Left cardiac atrium (tissue), 4 donors: ENCODE data around the gene USP32. TPM values are rescaled to one million over a fixed set of nuclear protein-coding genes. Genes with fewer than 3 reads are reported as not detected.
"Not testable (repeated sequence)": the region's sequence is repeated elsewhere in the genome, so short reads cannot be mapped to it uniquely, and the experiment has no call there.

Experiments used
- ATAC-seq, 2 donors: fragments of 200-7000 bp; cut with Tn5 transposase; one replicate each; pipeline ENCODE4 v1.9.1; 2020; ENCODE audit warnings: mild to moderate bottlenecking in 2 of 2, moderate library complexity in 2 of 2
- DNase-seq: peaks from one replicate; pipeline ENCODE4 v3.0.0-alpha.2; 2020
- intact Hi-C, 2 donors: fragments of 100-400 bp; cut with DNase I; formaldehyde crosslinking; loops; one replicate each; pipeline versions ENCODE4 v1.14.1 to v1.15.1; 2022 to 2023
- total RNA-seq, 2 donors: library from RNA; stranded (reverse); fragmentation: NEBNext Ultra II Directional; extraction: Animal tissue kit (Norgen Biotek cat#: 25700); gene quantifications; one replicate each; pipeline ENCODE4 v1.2.1, GENCODE V29; 2021
- donor health status: DM: no; HTN: yes; CAD: no.
- donor health status: DM: no; HTN: yes; CAD: no; lungs with severe emphysema.
- donor health status: DM: yes; HTN: yes; CAD: no.
- donor health status: Dilated cardiomyopathy.

The USP32 gene
- total RNA-seq, 2 donors from 2014 or later: 28.4 to 44.0 TPM

DNA sequence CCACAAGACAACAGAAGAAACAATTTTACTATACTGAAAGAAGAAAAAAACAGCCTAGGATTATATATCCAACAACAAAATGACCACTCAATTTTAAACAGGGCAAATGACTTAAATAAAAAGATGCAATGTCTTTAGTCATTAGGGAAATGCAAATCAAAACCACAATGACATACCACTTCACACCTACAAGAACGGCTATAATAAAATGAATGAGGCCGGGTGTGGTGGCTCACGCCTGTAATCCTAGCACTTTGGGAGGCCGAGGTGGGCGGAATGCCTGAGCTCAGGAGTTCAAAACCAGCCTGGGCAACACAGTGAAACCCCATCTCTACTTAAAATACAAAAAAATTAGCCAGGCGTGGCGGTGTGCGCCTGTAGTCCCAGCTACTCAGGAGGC is 77.0 kb downstream of the USP32 start:
- DNase-seq, ATAC-seq, intact Hi-C loops: not testable (repeated sequence)

DNA sequence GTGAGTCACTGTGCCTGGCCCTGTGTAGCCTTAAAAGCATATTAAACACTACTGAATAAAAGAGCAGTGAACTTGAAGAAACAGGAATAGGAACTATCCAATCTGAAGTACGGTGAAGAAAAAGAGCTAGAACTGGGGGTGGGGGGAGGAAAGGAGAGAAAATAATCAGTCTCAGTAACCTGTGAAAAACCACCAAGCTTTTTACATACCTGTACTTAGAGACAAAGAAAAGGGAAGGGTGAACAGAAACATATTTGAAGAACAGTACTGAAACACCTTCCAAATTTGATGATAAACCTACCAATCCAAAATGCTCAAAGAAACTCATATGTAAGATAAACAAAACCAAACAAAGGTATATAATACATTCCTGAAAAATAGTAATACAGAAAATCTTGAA is 77.5 kb downstream of the USP32 start:
- no peak for DNase-seq
- intact Hi-C loops: no loop called here
- ATAC-seq: no peak

- intact Hi-C loops: no loop called here
- no peak for DNase-seq
- no peak for ATAC-seq
These were observed 80.0 kb downstream of the USP32 start for GRCh38 chr17:60311936-60312335.

- DNase-seq: no peak
- no peak for ATAC-seq
- intact Hi-C loops: no loop called here
These were observed 80.7 kb downstream of the USP32 start for GRCh38 chr17:60311186-60311585.

DNA sequence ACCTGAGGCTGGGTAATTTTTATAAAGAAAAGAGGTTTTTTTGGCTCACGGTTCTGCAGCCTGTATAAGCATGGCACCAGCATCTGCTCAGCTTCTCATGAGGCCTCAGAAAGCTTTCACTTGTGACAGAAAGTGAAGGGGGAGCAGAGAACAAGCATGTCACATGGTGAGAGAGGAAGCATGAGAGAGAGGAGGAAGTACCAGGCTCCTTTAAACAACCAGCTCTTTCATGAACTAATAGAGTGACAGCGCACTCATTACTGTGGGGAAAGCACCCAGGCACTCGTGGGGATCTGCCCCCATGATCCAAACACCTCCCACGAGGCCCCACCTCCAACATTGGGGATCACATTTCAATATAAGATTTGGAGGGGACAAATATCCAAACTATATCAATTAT is 86.8 kb downstream of the USP32 start:
- intact Hi-C loops: no loop called here
- ATAC-seq (peak; percentile 38 to 73), DNase-seq (no peak)

GRCh38 chr17:60304502-60304901 is 87.4 kb downstream of the USP32 start:
- DNase-seq: no peak
- no peak for ATAC-seq
- intact Hi-C loops: no loop called here

- DNase-seq: no peak
- no peak for ATAC-seq
- intact Hi-C loops: no loop called here
These were observed 88.4 kb downstream of the USP32 start for GRCh38 chr17:60303406-60304099.

GRCh38 chr17:60301649-60302048 is 90.3 kb downstream of the USP32 start:
- DNase-seq (no peak), ATAC-seq (no peak)
- intact Hi-C loops: no loop called here

DNA sequence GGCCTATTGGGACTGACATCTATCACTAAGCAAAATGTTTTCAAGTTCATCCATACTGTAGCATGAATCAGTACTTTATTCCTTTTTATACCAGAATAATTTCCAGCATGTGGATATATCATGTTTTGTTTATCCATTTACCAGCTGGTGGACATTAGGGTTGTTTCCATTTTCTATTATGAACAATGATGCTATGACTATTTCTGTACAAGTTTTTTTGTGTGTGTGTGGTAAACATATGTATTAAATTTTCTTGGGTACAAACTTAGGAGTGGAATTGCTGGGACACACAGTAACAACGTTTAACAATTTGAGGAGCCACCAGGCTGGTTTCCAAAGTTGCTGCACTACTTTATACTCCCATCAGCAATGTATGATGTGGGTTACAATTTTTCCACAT is 91.0 kb downstream of the USP32 start:
- no peak for ATAC-seq
- intact Hi-C loops: no loop called here
- no peak for DNase-seq

DNA sequence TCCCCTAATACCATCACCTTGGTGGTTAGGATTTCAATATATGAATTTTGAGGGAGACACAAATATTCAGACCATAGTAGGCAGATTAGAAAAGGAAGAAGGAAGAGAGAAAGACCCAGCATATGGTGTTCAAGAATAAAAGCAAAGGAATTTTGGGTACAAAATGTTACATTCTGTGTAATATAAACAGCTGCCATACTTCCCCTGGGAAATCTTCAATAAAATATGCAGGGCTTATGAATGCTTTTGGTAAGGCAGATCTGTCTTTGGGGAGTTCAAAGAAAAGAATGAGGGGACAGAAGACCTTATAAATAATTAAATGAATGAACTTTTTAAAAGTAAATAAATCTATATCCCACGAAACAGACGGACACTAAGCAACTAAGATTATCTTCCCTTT is 91.9 kb downstream of the USP32 start:
- intact Hi-C loops: no loop called here
- DNase-seq (no peak), ATAC-seq (no peak)

- intact Hi-C loops: no loop called here
- ATAC-seq (no peak), DNase-seq (no peak)
These were observed 94.1 kb downstream of the USP32 start for GRCh38 chr17:60297760-60298401.

DNA sequence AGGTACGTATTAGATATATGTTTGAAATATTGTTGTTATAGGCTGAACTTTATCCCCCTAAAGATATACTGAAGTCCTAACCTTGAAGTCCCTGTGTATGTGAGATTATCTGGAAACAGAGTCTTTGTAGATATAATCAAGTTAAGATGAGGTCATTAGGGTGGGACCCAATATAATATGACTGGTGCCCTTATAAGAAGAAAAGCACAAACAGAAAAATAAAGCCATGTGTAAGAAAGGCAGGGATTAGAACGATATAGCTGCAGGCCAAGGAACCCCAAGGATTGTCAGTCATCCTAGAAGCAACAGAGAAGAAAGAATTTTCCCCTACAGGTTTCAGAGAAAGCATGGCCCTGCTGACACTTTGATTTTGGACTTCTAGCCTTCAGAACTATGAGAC is 95.8 kb downstream of the USP32 start:
- intact Hi-C loops: no loop called here
- no peak for ATAC-seq
- no peak for DNase-seq

DNA sequence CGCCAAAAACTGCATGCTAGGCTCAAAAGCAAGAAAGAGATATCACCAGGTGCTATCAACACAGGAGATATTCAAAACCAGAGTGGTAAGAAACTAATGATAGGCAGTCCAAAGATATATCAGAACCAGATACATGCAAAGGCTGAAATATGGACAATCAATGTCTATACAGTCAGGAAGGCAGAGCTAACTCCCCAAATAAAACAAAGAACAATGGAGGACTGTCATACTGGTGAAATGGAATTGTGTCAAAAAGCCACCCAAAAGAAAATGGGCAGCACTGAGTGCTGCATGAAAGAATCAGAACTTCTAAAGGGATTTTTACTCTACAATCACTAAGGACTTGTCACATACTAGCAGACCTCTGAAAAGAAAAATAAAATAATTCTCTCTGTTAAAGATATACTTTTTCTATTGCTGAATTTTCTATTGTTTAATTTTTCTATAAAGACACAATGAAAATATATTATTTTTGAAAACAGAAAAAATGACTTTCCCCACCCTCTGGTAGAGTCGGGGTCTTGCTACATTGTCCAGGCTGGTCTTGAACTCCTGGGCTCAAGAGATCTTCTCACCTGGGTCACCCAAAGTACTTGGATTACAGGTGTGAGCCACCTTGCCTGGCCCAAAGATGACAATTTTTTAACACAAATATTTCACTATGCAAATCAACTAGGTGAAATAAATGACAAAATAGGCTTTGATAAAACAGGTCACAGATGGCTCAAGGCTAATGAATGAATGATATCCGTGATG is 98.2 kb downstream of the USP32 start:
- no peak for ATAC-seq
- intact Hi-C loops: no loop called here
- DNase-seq: no peak

DNA sequence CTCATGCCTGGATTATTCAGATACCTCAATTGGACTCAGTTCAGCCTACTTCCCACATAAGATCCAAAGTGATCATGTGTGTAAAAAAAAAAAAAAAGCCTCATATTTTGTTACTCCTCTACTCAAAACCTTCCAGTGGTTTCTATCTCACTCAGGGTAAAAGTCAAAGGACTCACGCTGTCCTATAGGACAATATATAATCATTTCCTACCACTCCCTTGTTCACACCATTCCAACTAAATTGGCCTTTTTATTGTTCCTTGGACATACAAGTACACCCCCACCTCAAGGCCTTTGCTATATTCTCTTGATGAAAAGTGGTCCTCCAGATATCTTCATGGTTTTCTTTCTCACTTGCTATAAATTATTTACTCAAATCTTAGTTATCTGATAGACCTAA is 99.2 kb downstream of the USP32 start:
- no peak for ATAC-seq
- intact Hi-C loops: no loop called here
- DNase-seq: no peak

DNA sequence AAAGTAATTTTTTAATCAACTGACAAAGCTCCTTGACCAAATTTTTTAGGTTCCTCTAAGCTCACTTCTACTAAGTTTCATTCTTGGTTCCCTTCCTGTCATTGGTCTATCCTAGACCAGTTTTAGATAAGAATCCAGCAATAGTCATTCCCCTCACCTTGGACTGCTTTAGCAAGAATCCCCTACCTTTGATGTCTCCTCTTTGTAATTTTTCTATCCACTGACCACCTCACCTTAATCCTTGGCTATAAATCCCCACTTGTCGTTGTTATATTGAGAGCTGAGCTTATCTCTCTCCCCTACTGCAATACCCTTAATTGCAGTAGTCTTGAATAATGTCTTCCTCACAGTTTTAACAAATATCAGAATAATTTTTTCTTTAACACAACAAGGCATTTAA is 107.2 kb downstream of the USP32 start:
- DNase-seq: no peak
- intact Hi-C loops: no loop called here
- ATAC-seq: no peak

DNA sequence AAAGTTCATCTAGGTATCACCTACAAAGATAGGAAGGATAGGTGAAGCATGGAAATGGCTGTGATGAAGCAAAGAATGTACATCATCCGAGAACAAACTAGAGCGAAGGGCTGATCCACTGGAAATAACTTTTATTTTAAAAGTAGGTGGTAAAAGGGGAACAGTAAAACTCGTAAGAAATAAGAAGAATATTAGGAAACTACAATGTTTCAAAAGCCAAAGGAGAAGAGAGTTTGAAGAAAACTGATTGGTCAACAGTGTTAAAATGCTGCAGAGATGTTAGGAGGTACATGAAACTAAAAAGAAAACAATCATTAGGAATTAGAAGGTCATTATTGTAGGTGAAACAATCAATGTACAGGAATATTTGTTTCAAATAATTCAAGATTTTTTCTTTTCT is 108.1 kb downstream of the USP32 start:
- DNase-seq (no peak), ATAC-seq (no peak)

DNA sequence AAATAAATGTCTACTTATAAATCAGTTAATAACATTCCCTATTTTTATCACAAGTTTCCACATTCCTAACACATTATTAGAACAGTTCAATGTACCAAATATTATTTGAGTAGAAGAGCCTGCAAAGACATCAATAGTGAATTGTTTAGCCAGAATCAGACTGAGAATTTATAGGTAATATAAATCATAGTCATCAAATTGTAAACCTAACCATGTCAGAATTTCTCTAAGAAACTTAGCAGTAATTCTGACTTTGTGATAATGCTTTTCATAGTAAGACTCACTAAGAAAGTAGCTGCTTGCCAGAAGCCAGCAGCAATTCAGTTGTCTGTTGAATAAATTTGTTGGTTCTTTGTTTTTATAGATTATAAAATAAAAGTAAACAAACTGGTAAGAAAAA is 111.3 kb downstream of the USP32 start:
- no peak for ATAC-seq
- intact Hi-C loops: no loop called here
- no peak for DNase-seq

More for the DNA sequence above, 108.1 kb downstream of the USP32 start:
- intact Hi-C loops: no loop called here

DNA sequence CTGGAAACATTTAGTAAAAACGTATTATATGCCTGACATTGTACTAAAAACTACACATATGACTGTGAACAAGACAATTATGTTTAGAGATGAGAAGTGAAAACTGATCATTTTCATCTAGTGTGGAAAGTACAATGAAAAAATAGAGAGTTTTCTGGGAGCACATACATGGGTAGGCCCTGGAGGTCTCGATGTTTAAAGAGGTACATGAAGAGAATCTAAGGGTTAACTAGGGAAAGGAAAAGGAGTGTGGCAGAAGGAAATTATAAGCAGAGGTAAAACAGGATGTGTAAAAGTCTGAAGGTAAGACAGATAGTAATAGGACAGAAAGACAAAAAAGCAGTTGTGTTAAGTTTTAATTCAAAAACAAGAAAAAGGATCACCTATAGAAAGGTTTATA is 113.7 kb downstream of the USP32 start:
- no peak for DNase-seq
- intact Hi-C loops: no loop called here

DNA sequence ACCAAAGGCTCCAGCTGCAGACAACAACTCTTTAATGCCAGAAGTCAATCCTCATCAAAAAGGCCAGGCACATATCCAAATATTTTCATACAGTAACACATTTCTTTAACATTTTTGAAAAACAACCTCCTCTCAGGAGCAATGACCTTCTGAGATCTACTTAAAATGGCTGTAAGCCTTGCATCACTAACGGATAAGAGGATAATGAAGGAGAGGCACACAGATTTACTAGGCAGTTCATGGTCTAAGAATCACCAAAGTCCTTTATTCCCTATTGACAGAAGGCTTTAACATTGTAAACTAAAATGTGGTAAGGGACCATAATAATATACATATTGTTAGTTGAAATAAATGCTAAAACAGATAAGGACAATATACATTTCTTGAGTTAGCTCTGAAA is 114.7 kb downstream of the USP32 start:
- DNase-seq (no peak), ATAC-seq (no peak)
- intact Hi-C loops: no loop called here

More for the DNA sequence above, 113.7 kb downstream of the USP32 start:
- ATAC-seq: no peak

DNA sequence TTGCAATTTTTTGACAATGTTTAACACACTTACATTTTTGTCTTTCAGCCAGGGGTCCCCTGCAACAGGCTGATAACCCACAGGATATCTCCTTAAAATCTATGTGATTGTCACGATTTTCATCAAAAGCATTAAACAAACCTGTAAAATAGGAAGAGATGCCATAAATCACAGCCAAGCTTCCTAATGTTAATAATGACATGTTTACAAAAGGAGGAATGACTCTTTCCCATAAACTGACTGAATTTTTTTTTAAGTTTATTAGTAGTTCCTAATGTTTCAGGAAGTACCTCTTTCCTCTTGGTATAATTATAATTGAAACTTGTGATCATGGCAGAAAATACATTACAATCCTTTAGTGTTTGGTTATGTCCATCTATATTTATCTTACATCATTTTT is 122.5 kb downstream of the USP32 start:
- no peak for ATAC-seq
- intact Hi-C loops: no loop called here
- DNase-seq: no peak

DNA sequence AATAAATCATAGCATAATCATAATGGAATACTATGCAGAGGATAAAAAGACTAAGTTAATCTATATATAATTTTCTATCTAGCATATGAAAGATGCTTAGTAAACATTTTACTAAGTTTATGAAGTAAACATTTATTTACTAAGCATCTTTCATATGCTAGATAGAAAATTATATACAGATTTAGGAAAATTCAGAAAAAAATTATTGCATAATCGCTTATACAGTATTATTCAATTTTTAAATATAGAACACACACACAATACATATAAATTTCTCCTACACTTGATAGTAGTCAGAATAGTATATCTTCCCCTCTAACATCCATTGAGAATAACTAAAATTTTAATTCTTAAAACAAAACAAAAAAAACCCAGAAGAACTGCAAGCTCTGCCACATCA is 131.4 kb downstream of the USP32 start:
- no peak for DNase-seq
- intact Hi-C loops: no loop called here

More for the DNA sequence above, 131.4 kb downstream of the USP32 start:
- no peak for ATAC-seq
